ENCODE results near the gene HTR3A.
"Not testable (repeated sequence)": the region's sequence is repeated elsewhere in the genome, so short reads cannot be mapped to it uniquely, and the experiment has no call there.

The HTR3A gene

DNA sequence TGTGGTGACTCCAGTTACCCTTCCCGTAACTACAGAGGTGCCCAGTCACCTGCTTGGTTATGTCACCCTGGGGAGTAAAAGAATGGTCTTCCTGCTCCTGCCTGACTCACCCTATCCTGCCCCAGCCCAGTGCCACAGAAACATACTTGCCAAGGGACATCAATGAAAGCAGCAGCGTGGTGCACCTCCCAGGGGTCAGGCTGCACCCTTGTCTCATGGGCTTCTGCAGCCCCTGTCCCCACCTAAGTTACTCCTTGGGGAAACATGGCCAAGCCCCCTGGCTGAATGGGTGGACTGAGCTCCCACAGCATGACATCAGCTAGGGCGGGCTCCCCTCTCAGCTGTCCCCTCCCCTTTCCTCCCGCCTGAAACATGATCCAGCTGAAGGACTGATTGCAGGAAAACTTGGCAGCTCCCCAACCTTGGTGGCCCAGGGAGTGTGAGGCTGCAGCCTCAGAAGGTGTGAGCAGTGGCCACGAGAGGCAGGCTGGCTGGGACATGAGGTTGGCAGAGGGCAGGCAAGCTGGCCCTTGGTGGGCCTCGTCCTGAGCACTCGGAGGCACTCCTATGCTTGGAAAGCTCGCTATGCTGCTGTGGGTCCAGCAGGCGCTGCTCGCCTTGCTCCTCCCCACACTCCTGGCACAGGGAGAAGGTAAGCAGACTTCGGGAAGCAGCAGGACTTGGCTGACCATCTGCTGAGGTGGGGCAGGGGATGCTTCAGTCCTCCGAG is at the start of gene HTR3A:
Gene HTR3A, plus strand, starts transcription at position 368 of the 730 bp plus-strand sequence. Its CDS starts 218 bp downstream, at position 586.
- no peak for DNase-seq

DNA sequence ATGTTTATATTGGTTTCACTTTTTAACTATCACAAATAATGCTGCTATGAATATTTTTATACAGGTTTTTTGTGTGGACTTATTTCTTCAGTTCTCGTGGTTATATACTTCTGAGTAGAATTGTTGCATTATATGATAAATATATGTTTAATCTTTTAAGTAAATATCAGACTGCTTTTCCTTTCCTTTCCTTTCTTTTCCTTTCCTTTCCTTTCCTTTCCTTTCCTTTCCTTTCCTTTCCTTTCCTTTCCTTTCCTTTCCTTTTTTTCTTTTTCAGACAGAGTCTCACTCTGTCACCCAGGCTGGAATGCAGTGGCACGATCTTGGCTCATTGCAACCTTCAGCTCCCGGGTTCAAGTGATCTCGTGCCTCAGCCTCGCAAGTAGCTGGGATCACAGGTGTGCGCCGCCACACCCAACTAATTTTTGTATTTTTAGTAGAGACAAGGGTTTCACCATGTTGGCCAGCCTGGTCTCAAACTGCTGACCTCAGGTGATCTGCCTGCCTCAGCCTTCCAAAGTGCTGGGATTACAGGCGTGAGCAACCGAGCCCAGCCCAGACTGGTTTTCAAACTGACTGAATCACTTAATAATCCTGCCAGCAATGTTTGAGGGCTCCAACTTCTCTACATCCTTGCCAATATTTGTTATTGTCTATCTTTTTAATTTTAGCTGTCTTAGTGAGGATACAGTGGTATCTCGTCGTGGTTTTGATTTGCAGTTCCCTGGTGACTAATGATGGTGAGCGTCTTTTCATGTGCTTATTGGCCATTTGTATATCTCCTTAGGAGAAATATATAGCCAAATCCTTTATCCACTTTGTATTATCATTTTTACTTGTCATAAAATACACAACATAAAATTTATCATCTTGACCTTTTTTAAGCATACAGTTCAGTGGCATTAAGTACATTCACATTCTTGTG is 48.4 kb upstream of the HTR3A start:
- no peak for DNase-seq

GRCh38 chr11:113928311-113928710 is 46.6 kb upstream of the HTR3A start:
- no peak for DNase-seq

DNA sequence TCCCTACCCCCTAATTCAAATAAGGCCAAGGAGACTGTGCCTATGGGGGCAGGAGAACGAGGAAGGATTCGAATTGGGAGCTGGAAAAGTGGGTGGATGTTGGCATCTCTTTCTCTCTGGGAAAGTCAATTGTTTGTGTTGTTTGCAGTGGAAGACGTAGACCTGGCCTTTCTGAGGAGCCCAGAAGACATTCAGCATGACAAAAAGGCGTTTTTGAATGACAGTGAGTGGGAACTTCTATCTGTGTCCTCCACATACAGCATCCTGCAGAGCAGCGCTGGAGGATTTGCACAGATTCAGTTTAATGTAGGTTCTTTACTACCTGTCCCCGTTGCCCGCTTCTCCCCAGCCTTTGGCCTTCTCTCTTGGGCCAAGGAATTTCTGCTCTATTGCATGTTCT is 42.1 kb upstream of the HTR3A start:
- no peak for DNase-seq

DNA sequence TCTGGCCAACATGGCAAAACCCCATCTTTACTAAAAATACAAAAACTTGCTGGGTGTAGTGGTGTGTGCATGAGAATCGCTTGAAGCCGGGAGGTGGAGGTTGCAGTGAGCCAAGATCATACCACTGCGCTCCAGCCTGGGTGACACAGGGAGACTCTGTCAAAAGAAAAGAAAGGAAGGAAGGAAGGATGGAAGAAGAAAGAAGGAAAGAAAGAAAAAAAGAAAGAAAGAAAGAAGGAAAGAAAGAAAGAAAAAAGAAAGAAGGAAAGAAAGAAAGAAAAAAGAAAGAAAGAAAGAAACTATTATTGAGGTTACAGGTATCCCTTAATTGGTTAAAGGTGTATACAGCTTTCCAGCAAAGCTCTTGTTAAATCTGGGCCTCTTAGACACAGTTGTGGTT is 40.7 kb upstream of the HTR3A start:
- not testable (repeated sequence) for DNase-seq

DNA sequence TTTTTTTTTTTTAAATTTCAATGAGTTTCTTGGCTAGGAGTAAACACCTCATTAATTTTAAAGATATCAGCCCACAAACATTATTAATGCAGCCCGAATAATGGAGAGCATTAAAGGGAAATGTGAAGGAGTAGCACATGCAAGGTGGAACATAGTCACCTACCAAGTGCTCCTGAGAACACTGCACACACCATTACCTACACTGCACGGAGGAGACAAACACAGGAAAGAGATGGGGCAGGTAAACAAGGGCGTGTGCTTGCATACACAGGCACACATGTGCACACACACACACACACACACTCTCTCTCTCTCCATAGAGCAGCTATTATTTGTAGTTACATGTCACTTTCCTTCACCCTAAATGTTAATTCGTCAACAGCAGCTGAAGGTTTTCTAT is 40.1 kb upstream of the HTR3A start:
- no peak for DNase-seq

DNA sequence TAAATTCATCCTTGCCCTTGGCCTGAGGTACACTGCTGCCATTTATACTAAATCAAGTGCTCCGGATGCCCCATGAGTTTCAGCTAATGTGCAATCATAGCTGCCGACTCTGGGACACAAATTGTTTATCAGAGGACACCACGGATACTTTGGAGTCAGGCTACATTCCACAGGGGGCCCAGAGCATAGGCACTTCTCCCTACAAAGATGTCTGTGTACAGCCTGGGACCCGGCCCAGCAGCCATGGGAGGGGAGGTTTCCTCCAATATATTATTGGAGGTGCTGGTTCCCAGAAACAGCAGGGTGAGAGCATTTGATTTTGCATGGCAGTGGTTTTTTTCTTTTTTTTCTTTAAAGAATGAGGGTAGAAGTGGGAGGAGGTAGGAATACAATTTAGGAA is 39.0 kb upstream of the HTR3A start:
- DNase-seq = no peak

- DNase-seq = no peak
Observed at GRCh38 chr11:113937918-113938317, 37.0 kb upstream of the HTR3A start.

DNA sequence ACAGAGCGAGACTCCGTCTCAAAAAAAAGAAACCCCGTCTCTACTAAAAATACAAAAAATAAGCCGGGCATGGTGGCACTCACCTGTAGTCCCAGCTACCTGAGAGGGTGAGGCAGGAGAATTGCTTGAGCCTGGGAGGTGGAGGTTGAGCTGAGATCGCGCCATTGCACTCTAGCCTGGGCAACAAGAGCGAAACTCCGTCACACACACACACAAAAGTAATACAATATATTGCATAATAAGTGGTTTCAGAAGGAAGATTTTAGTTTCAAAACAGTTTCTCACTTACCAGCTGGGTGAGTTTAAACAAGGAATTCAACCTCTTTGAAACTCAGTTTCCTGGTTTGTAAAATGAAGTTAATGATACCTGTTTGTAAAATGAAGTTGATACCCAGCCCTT is 32.7 kb upstream of the HTR3A start:
- no peak for DNase-seq

DNA sequence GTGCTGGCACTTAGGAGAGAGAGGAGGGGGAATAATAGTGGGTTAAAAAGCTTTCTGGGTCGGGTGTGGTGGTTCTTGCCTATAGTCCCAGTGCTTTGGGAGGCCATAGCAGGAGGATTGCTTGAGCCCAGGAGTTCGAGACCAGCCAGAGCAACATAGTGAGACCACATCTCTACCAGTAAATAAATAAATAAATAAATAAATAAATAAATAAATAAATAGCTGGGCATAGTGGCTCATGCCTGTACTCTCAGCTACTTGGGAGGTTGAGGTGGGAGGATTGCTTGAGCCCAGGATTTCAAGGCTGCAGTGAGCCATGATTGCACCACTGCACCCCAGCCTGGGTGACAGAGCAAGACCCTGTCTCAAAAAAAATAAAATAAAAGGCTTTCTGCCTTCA is 28.7 kb upstream of the HTR3A start:
- not testable (repeated sequence) for DNase-seq

DNA sequence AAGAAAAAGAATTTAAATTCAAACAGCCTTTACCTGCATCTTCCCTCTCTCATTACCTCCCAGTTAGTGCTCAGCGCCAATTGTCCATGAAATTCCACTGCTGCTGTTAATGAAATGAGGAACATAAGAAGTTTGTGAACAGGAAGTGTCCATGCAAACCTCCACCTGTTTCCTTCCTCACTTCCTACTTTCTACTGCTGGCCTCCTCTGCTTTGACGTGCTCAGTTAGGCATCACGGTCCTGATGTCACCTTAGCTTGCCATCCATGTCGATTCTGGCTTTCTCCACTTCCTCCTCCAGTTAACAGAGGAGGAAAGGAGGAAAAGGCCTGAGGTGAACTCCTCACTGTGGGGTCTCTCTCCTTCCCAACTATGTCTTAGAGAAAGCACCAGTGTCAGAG is 26.9 kb upstream of the HTR3A start:
- no peak for DNase-seq

GRCh38 chr11:113949891-113950290 is 25.0 kb upstream of the HTR3A start:
- DNase-seq = no peak

GRCh38 chr11:113951537-113951936 is 23.4 kb upstream of the HTR3A start:
- DNase-seq = no peak

GRCh38 chr11:113952070-113952469 is 22.8 kb upstream of the HTR3A start:
- DNase-seq = no peak

GRCh38 chr11:113952588-113952987 is 22.3 kb upstream of the HTR3A start:
- no peak for DNase-seq

DNA sequence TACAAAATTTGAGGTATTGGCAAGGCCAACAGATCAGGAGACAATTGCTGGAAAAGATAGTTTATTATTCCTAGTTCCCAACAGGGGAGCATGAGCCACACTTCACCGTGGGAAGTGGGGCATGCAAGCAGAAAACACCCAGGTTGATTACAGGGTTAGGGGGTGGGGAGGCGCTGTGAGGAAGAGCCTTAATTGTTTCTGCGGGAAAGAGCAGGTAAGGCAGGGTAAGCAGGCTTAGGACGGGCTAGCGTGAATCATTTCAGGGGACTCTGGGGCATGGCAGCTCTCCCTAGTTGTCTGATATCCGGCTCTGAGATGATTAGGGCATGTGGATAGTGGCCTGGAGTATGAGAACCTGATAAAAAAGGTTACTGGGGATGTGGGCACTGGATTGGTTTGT is 20.7 kb upstream of the HTR3A start:
- DNase-seq = no peak

DNA sequence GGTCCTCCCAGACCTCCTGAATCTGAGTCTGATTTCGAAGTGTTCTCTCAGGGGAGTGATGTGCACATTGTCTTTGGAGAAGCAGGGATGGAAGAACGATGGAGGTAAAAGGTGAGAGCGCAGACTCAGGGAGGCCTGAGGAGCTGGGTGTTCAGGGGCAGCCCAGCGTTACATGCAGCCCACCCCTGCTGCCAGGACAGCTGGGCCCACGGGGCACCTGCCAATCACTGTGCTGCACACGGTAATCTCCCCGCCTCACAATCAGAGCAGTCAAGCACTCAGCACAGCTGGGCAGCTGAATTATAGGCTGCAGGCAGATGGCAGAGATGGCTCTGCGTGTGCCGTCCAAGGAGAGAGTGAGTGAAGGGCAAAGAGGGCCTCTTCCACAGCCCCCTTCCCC is 17.9 kb upstream of the HTR3A start:
- DNase-seq = no peak

- no peak for DNase-seq
Observed at GRCh38 chr11:113960702-113961330, 14.1 kb upstream of the HTR3A start.

- no peak for DNase-seq
Observed at GRCh38 chr11:113967361-113967760, 7.5 kb upstream of the HTR3A start.

DNA sequence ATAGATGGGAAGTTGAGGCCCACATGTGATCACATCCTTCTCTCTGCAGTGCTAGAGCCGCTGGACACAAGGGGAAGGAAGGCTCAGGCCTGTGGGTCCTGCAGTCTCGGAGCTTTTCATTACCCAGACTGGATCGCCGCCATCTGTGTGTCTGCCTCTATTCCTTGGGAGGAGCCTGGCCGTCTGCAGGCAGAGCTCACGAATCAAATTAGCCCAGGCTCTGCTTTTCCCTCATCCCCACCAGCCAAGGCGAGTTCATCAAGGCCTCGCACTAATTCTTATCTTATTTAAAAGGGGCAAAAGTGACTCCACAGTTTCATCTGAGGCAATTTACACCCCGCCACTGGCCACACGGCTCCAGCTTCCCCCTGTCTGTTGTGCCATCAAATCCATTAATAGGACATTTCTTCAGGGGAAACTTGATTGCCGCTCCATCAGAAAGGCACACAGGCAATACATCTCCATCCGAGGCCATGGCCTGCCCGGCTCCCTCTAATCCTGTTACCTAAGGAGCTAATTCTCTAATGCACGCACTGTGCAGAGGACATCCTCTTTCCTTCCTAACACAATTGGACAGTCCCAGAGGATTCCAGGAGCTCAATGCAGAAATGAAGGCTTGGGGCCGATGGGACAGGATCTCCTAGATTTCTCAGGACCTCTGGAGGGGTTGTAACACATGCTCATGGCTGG is 3.3 kb upstream of the HTR3A start:
- DNase-seq = no peak

GRCh38 chr11:113977071-113977490 is 2.2 kb downstream of the HTR3A start:
- no peak for DNase-seq

- DNase-seq = no peak
Observed at GRCh38 chr11:113977701-113978100, 2.8 kb downstream of the HTR3A start.

DNA sequence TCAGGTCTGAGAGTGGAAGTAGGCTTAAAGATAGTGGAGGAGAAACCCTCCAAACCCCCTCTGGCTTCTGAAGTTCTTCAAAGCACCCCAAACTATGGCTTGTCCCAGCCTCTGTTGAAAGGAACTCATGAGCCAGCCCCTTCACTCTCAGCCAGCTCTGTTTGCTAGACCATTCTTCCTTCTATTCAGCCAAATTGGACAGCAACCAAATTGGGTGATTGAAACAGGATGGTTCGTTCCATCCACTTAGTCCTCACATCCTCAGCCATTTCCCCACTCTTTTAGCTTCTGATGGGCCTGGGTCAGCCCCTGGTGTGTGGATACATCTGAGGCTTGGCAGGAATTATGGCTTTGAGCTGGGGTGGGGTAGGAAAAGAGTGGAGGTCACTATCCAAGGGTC is 4.5 kb downstream of the HTR3A start:
- DNase-seq = no peak

Measured in KG1 (cell line).